Activated CD8-positive, alpha-beta T cell treated with anti-CD3 and anti-CD28 coated beads for 36 hours (primary cell): ENCODE measurements around the gene IFNL4. TPM values are rescaled to one million over a fixed set of nuclear protein-coding genes. Genes with fewer than 3 reads are reported as not detected.
"Not testable (repeated sequence)": the region's sequence is repeated elsewhere in the genome, so short reads cannot be mapped to it uniquely, and the experiment has no call there.

Experiments
- ATAC-seq: fragments of 200-7000 bp; cut with Tn5 transposase; one replicate; pipeline ENCODE4 v1.10.0; 2021; ENCODE audit warnings: mild to moderate bottlenecking, moderate library complexity
- CTCF ChIA-PET: fragments of 350-600 bp; sonication (Branson Sonifier 250); formaldehyde crosslinking; loops from one replicate; lab custom pipeline; 2021; ENCODE audit warnings: antibody characterized with exemption; lab: Charles Lee
- POLR2A ChIA-PET: fragments of 350-600 bp; sonication (Branson Sonifier 250); formaldehyde crosslinking; loops from one replicate; lab custom pipeline; 2021; ENCODE audit warnings: antibody characterized with exemption; lab: Charles Lee
- DNase-seq: peaks from one replicate; pipeline ENCODE4 v3.0.0-alpha.2; 2020
- H3K27ac Mint-ChIP-seq: one replicate; pipeline ENCODE4 v1.8.0; 2021; ENCODE audit warnings: mild to moderate bottlenecking, mixed read lengths
- H3K27me3 Mint-ChIP-seq: one replicate; pipeline ENCODE4 v1.8.0; 2021; ENCODE audit warnings: mixed read lengths
- H3K36me3 Mint-ChIP-seq: one replicate; pipeline ENCODE4 v1.8.0; 2021; ENCODE audit warnings: low read depth, mixed read lengths
- H3K4me1 Mint-ChIP-seq: one replicate; pipeline ENCODE4 v1.8.0; 2021; ENCODE audit warnings: low read depth, mixed read lengths
- H3K4me3 Mint-ChIP-seq: one replicate; pipeline ENCODE4 v1.8.0; 2021; ENCODE audit warnings: mild to moderate bottlenecking, moderate library complexity, mixed read lengths
- H3K9me3 Mint-ChIP-seq: one replicate; pipeline ENCODE4 v1.8.0; 2021; ENCODE audit warnings: mixed read lengths
- intact Hi-C: fragments of 100-400 bp; cut with micrococcal nuclease; formaldehyde crosslinking; loops from one replicate; pipeline ENCODE4 v1.10.0; 2022
- total RNA-seq, 2 experiments: library from RNA; stranded (reverse); gene quantifications; one replicate each; pipeline ENCODE4 v1.2.3, GENCODE V29; 2021
- TF ChIP-seq, protein P1 (sequence below): fragments of 200-600 bp; IDR thresholded peaks from one replicate; pipeline ENCODE4 v1.8.0; 2022; ENCODE audit warnings: antibody characterized with exemption, mild to moderate bottlenecking

The IFNL4 gene
- total RNA-seq, 2 experiments from 2014 or later: not detected

DNA sequence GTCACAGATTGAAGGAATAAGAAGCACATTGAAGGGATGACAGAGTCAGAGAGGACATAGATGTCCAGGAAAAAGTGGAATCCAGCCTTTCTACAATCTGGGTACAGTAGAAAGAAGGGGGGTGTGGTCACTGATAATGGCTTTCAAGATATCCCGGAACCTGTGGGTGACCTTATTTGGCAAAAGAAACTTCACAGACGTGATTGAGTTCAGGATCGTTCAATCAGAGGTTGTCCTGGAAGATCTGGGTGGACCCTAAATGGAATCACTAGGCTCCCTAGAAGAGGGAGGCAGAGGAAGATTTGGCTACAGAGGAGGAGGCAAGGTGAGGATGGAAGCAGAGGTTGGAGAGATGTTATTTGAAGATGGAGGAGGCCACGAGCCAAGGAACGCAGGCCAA, 31.6 kb downstream of the IFNL4 start:
- ChIA-PET CTCF (interaction anchor here (1.2 kb wide), 1 partner anchor 111 kb away, joined by 3 read pairs; no protein-coding TSS in a partner anchor), POLR2A (interaction anchor here (1.2 kb wide), 1 partner anchor 22 kb away, joined by 3 read pairs; no protein-coding TSS in a partner anchor)
- no peaks in the 10 kb centered on the region for H3K4me1 Mint-ChIP-seq
- ATAC-seq (no peak), DNase-seq (no peak)
- peaks cover 10% of the 10 kb centered on the region for H3K27me3 Mint-ChIP-seq
- H3K9me3 Mint-ChIP-seq: no peaks in the 10 kb centered on the region
- H3K36me3 Mint-ChIP-seq: no peaks in the 10 kb centered on the region
- H3K4me3 Mint-ChIP-seq: no peak overlapping the region
- H3K27ac Mint-ChIP-seq: no peak overlapping the region
- TF ChIP-seq, protein P1, sequence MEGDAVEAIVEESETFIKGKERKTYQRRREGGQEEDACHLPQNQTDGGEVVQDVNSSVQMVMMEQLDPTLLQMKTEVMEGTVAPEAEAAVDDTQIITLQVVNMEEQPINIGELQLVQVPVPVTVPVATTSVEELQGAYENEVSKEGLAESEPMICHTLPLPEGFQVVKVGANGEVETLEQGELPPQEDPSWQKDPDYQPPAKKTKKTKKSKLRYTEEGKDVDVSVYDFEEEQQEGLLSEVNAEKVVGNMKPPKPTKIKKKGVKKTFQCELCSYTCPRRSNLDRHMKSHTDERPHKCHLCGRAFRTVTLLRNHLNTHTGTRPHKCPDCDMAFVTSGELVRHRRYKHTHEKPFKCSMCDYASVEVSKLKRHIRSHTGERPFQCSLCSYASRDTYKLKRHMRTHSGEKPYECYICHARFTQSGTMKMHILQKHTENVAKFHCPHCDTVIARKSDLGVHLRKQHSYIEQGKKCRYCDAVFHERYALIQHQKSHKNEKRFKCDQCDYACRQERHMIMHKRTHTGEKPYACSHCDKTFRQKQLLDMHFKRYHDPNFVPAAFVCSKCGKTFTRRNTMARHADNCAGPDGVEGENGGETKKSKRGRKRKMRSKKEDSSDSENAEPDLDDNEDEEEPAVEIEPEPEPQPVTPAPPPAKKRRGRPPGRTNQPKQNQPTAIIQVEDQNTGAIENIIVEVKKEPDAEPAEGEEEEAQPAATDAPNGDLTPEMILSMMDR: no peak
- intact Hi-C loops: no loop called here

DNA sequence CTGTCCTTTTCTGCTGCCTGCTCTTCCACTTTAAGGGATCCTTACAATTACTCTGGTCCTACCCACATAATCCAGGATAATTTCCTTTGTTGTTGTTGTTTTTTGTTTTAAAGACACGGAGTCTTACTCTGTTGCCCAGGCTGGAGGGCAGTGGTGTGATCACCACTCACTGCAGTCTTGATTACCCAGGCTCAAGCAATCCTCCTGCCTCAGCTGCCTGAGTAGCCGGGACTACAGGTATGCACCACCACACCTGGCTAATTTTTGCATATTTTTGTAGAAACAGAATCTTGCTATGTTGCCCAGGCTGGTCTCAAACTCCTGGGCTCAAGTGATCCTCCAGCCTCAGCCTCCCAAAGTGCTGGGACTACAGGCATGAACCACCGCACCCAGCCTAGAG, 33.3 kb downstream of the IFNL4 start:
- ATAC-seq, DNase-seq, H3K4me1 Mint-ChIP-seq, H3K27ac Mint-ChIP-seq, H3K27me3 Mint-ChIP-seq, H3K9me3 Mint-ChIP-seq, intact Hi-C loops, H3K36me3 Mint-ChIP-seq, H3K4me3 Mint-ChIP-seq, POLR2A ChIA-PET: not testable (repeated sequence)
- CTCF ChIA-PET: interaction anchor here (1.3 kb wide), 1 partner anchor 113 kb away, joined by 5 read pairs; no protein-coding TSS in a partner anchor

DNA sequence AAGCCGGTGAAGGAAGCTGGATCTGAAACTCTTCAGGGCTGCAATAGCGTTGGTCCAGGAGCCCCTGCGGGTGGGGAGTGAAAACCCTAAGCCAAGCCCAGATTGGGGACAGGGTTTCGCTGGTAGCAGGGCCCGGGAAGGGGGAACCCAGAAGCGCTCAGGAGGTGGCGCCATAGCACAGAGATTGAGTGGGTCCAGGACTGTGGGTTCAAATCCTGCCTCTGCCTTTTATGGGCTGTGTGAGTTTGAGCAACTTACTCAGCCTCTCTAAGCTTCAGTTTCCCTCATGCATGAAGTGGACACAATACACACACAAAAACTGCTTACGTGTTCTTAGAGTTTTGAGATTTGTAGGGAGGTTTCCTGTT, 36.3 kb downstream of the IFNL4 start:
- POLR2A ChIA-PET: interaction anchor here (0.7 kb wide), 1 partner anchor 9 kb away, joined by 3 read pairs; no protein-coding TSS in a partner anchor
- Mint-ChIP-seq H3K4me3 (no peak overlapping the region), H3K9me3 (no peaks in the 10 kb centered on the region), H3K36me3 (no peaks in the 10 kb centered on the region), H3K27ac (no peak overlapping the region), H3K4me1 (no peaks in the 10 kb centered on the region), H3K27me3 (peaks cover 5% of the 10 kb centered on the region)
- CTCF ChIA-PET: interaction anchor here (0.6 to 3.4 kb wide), 10 partner anchors 9 to 221 kb away, joined by 3 to 15 read pairs (median 4); partner anchors contain the start of genes PLEKHG2 and SYCN
- DNase-seq (peak; percentile 85), ATAC-seq (peak; percentile 98)
- TF ChIP-seq, protein P1: peak; percentile 68
- intact Hi-C loops: loop anchor here (5.0 kb wide), 1 partner anchor 115 kb away; no protein-coding TSS in a partner anchor

DNA sequence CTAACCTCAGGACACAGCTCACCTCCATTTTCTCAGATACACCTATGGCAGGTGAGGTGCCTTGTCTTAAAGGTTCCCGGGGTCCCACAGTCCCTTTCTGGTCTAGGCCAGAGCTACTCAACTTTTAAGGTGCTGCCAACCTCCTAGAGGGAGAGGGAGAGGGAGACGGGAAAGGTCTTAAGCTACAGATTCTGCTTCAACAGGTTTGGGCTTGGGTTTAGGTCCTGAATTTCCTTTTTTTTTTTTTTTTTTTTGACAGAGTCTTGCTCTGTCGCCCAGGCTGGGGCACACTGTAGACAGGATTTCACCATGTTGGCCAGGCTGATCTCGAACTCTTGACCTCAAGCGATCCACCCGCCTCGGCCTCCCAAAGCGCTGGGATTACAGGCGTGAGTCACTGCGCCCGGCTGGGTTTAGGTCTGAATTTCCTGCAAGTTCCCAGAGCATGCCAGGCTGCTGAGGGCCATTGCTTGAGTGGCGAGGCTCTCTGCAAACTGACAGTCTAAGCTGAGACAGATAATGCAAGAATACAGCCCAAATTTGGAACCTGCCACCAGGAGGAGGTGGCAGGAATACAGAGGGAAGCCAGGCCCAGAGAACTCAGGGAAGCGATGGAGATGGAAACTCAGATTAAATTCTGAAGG, 36.8 kb downstream of the IFNL4 start:
- TF ChIP-seq, protein P1: no peak
- CTCF ChIA-PET: interaction anchor here (0.8 to 3.4 kb wide), 9 partner anchors 8 to 222 kb away, joined by 3 to 15 read pairs (median 4); partner anchors contain the start of genes PLEKHG2 and SYCN
- POLR2A ChIA-PET: interaction anchor here (0.7 kb wide), 1 partner anchor 8 kb away, joined by 3 read pairs; no protein-coding TSS in a partner anchor
- DNase-seq (no peak), ATAC-seq (no peak)
- Mint-ChIP-seq H3K4me3 (no peak overlapping the region), H3K9me3 (no peaks in the 10 kb centered on the region), H3K36me3 (no peaks in the 10 kb centered on the region), H3K4me1 (no peaks in the 10 kb centered on the region), H3K27me3 (peaks cover under 1% of the 10 kb centered on the region), H3K27ac (no peak overlapping the region)
- intact Hi-C loops: loop anchor here (5.0 kb wide), 1 partner anchor 115 kb away; no protein-coding TSS in a partner anchor

DNA sequence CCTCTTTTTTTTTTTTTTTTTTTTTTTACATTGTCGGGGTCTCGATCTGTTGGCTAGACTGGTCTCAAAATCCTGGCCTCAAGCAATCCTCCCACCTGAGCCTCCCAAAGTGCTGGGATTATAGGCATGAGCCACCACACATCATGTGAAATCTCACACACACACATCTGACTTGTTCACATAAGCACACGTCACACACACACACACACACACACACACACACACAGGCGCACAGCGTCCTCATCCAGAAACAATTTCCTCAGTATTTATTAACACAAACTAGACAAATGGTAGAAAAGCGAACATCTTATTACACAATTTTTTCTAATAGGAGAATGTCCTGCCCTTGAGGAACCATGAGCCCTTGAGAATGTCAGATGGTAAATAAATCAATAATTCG, 39.5 kb downstream of the IFNL4 start:
- ChIA-PET CTCF (no interaction called here), POLR2A (no interaction called here)
- DNase-seq: no peak
- intact Hi-C loops: no loop called here
- Mint-ChIP-seq H3K36me3 (no peaks in the 10 kb centered on the region), H3K4me1 (no peaks in the 10 kb centered on the region), H3K4me3 (no peak overlapping the region), H3K9me3 (no peaks in the 10 kb centered on the region), H3K27ac (no peak overlapping the region), H3K27me3 (peaks cover 5% of the 10 kb centered on the region)
- ATAC-seq: no peak
- TF ChIP-seq, protein P1: no peak
